ENCODE measurements around the gene NELL2. TPM values are rescaled to one million over a fixed set of nuclear protein-coding genes. Genes with fewer than 3 reads are reported as not detected.

The NELL2 gene
- polyA plus RNA-seq, 3 donors = 0.09 to 0.98 (median 0.39) TPM

GRCh38 chr12:44654646-44655639 is 221.2 kb downstream of the NELL2 start:
- intact Hi-C loops (cut with micrococcal nuclease) = no loop called here
- Mint-ChIP-seq H3K27ac (no peak overlapping the region), H3K4me3 (no peak overlapping the region), H3K27me3 (ENCODE audit: low read depth in 3 of 3) (no peaks in the 10 kb centered on the region), H3K9me3 (peaks cover 0 to 5% (median 3%) of the 10 kb centered on the region in 7 donors), H3K36me3 (no peaks in the 10 kb centered on the region), H3K4me1 (no peaks in the 10 kb centered on the region)
- no peak for DNase-seq
- Histone ChIP-seq H3K27me3 (ENCODE audit: control insufficient read depth in 2 of 2, insufficient read depth in 2 of 2, low read length in 2 of 2) (no peaks in the 10 kb centered on the region), H3K79me2 (ENCODE audit: insufficient read depth, low read length) (no peaks in the 10 kb centered on the region), H3K9ac (ENCODE audit: insufficient read depth, low read length, poor library complexity, severe bottlenecking) (no peak overlapping the region), H3K4me3 (replicated peaks in 1 of 3; ENCODE audit: low read depth in 2 of 3, low read length in 3 of 3) (no peak overlapping the region), H3K36me3 (replicated peaks in 1 of 2; ENCODE audit: control insufficient read depth in 1 of 2, insufficient read depth in 2 of 2, low read length in 2 of 2) (no peaks in the 10 kb centered on the region), H3K4me1 (ENCODE audit: control insufficient read depth in 1 of 2, insufficient read depth in 2 of 2, low read length in 2 of 2) (no peaks in the 10 kb centered on the region), H3K9me3 (replicated peaks in 1 of 2; ENCODE audit: control insufficient read depth in 1 of 2, insufficient read depth in 1 of 2, low read length in 2 of 2) (no peaks in the 10 kb centered on the region), H4K20me1 (ENCODE audit: insufficient read depth, low read length) (no peaks in the 10 kb centered on the region), H3K4me2 (replicated peaks; ENCODE audit: extremely low read depth, low read length, poor library complexity, severe bottlenecking) (no peak overlapping the region), H2AFZ (ENCODE audit: insufficient read depth, low read depth, low read length, poor library complexity, severe bottlenecking) (no peak overlapping the region), H3K27ac (ENCODE audit: low read depth in 1 of 2, low read length in 2 of 2) (no peak overlapping the region)
- WGBS (ENCODE audit: insufficient coverage) = 41% methylated on average over 7 of the region's 12 CpGs
- TF ChIP-seq CTCF (IDR thresholded peaks at IDR 0.05) = no peak

- no peaks in the 10 kb centered on the region for H3K27me3 ChIP-seq (ENCODE audit: control insufficient read depth in 2 of 2, insufficient read depth in 2 of 2, low read length in 2 of 2)
- Mint-ChIP-seq H3K9me3 (peaks cover 0 to 5% (median 2%) of the 10 kb centered on the region in 7 donors), H3K4me1 (no peaks in the 10 kb centered on the region), H3K36me3 (no peaks in the 10 kb centered on the region), H3K4me3 (no peak overlapping the region), H3K27me3 (ENCODE audit: low read depth in 3 of 3) (no peaks in the 10 kb centered on the region), H3K27ac (no peak overlapping the region)
- H3K4me1 ChIP-seq (ENCODE audit: control insufficient read depth in 1 of 2, insufficient read depth in 2 of 2, low read length in 2 of 2) = no peaks in the 10 kb centered on the region
- intact Hi-C loops (cut with micrococcal nuclease) = no loop called here
- DNase-seq = no peak
- no peaks in the 10 kb centered on the region for H3K36me3 ChIP-seq (replicated peaks in 1 of 2; ENCODE audit: control insufficient read depth in 1 of 2, insufficient read depth in 2 of 2, low read length in 2 of 2)
- H3K9me3 ChIP-seq (replicated peaks in 1 of 2; ENCODE audit: control insufficient read depth in 1 of 2, insufficient read depth in 1 of 2, low read length in 2 of 2) = no peaks in the 10 kb centered on the region
- H3K4me3 ChIP-seq (replicated peaks in 1 of 3; ENCODE audit: low read depth in 2 of 3, low read length in 3 of 3) = no peak overlapping the region
- no peaks in the 10 kb centered on the region for H4K20me1 ChIP-seq (ENCODE audit: insufficient read depth, low read length)
- H3K27ac ChIP-seq (ENCODE audit: low read depth in 1 of 2, low read length in 2 of 2) = no peak overlapping the region
- TF ChIP-seq CTCF (IDR thresholded peaks at IDR 0.05) = no peak
- 50% methylated on average over 1 of the region's 3 CpGs for WGBS (ENCODE audit: insufficient coverage)
- no peak overlapping the region for H3K4me2 ChIP-seq (replicated peaks; ENCODE audit: extremely low read depth, low read length, poor library complexity, severe bottlenecking)
- no peak overlapping the region for H3K9ac ChIP-seq (ENCODE audit: insufficient read depth, low read length, poor library complexity, severe bottlenecking)
- H3K79me2 ChIP-seq (ENCODE audit: insufficient read depth, low read length) = no peaks in the 10 kb centered on the region
- no peak overlapping the region for H2AFZ ChIP-seq (ENCODE audit: insufficient read depth, low read depth, low read length, poor library complexity, severe bottlenecking)
Observed at GRCh38 chr12:44653861-44654527, 222.1 kb downstream of the NELL2 start.

Data from CD14-positive monocyte (primary cell).